ENCODE data around the gene GNG14.

The GNG14 gene

DNA sequence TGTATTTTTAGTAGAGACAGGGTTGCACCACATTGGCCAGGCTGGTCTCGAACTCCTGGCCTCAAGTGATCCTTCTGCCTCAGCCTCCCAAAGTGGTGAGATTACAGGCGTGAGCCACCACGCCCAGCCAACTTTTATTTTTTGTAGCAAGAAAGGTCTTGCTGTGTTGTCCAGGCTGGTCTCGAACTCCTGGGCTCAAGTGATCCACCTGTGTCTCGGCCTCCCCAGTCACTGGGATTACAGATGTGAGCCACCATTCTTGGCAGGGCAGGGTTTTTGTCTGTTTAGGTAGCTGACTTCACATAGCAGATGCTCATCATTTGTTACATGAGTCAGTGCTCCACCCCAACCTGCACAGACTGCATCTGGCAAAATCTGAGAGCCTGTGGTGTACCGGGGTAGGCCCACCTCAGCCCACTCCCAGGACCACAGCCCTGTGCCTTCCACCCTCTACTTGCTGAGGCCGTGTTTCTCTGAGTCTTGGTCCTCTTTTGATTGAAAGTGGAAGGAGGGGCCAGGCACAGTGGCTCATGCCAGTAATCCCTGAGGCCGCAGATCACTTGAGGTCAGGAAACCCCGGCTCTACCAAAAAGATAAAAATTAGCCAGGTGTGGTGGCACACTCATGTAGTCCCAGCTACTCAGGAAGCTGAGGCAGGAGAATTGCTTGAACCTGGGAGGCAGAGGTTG lies 40.1 kb downstream of the GNG14 start:
- no peak for DNase-seq

DNA sequence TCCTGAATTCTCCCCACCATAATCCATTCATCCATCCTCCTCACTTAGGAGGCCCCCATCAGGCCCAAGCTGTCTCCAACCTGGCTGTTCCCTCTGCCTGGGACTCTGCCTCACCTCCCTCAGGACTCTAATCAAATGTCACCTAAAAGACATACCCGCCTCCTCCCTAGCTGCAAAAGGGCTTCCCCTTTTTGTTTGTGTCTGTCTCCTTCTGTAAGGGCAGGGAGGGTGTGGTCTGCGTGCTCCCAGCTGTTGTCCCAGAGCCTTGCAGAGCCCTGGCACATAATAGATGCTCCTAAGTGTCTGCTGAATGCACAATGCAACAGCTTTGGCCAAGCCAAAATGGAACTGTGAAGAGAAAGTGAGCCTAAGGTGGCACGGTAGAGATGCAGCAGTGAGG lies 42.3 kb downstream of the GNG14 start:
- peak in 1 of 2 experiments; percentile 24 for DNase-seq

DNA sequence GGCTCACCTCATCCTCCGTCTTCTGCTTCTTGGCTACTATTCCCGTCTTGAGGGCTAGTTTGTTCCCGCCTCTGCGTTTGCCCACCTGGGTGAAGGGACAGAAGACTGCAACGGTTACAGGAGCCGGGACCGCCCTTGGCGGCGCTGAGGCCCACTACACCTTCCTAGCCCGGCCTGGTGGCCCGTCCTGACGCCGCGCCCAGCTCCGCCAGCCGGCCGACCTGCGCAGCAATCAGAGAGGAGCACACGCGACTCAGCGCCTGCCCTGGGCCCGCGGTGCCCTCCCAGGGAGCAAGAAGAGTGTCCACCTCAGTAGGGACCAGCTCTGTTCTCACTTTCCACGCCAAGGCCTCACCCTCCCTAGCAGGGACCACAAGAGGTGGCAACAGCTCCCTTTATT lies 43.5 kb downstream of the GNG14 start:
- no peak for DNase-seq

DNA sequence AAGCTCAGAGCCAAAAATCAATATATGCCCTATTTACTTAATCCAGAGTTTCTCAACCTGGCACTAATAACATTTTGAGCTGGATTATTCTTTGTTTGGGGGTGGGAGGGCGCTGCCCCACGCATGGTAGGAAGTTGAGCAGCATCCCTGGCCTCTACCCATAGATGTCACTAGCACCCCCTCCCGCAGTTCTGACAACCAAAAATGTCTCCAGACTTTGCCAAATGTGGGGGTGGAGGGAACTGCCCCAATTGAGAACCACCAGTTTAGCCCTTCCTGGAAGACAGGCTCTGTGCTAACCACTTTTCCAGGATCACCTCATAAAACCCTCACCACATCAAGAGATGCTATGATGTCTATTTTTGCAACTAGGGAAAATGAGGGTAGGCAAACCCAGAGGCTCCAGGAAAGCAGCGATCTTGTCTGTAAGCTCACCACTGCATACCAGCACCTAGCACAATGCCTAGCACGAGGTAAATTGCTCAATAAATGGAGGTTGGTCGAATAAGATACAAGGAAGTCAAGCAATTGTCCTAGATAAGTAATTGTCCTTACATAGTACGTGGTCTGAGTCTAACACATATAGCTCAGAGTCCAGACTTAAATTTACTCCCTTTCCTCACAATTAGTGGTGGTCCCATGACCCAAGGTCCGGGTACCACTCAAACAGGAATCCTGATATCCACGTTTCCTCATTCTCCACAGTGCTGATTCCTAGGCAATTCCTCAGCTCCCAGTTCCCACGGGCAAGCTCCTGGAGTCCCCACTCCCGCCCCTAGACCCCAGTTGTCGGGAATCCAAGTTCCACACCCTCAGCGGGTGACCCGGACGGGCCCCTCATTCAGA lies 45.8 kb downstream of the GNG14 start:
- peak; percentile 56 to 62 for DNase-seq

DNA sequence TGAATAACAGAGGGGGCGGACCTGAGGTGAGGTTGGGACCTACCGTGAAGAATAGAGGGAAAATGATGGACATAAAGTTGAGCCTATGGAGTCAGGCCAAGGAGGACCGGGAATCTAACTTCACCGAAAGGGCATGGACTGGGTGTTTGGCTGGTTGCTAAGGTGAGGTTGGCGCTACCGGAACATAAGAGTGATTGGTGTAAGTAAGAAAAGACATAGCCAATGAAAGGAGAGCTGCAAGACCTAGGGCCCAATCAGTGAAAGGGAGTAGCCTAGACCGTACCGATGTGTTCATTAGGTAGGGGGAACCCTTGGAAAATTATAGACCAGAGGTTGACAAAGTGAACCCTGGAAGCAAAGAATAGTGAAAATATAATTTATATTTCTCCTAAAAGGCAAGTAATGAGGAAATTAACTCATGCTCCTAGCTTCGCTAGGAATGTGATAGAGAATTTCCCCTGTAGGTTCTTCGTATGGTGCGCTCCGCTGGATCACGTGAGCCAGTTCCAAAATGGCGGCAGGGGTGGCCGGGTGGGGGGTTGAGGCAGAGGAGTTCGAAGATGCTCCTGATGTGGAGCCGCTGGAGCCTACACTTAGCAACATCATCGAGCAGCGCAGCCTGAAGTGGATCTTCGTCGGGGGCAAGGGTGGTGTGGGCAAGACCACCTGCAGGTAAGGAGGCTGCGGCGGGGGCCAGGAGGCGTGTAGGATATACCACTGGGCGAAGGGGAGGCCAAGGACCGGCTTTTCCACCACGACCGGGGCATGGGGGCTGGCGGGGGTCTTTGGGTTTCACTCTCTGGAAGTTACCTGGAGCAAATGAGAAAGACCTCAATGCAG lies 49.4 kb downstream of the GNG14 start, which contains the start of gene GET3:
Gene GET3 (plus strand): TSS at position 503 of the 840 bp plus-strand sequence. CDS start 9 bp downstream, at position 512.
- peak; percentile 97 to 98 for DNase-seq

DNA sequence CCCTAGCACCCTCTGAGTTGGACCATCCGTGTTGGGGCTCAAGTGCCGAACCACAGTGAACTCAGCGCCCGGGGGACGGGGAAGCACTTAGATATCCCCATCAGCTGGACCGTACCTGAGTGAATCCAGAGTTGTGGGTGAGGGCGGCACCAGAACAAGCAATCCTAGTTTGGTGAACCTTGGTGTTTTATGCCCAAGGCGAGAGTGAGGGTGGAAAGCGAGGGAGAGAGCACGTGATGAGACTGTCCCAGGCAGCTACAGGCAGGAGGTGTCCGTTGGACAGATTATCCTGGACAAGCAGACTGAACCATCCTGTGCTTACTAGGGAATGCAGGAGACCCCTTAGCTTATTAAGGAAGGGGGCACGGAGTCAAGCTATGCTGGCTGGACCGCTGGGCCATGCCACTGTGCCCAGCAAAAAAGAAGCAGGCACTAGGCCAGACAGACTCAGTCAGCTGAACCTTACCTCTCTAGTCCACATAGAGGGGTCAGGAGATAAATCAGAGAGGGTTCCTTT lies 50.1 kb downstream of the GNG14 start:
- no peak for DNase-seq
